GM12878 (cell line): ENCODE data around the gene SOX6. TPM values are rescaled to one million over a fixed set of nuclear protein-coding genes. Genes with fewer than 3 reads are reported as not detected.

Experiments used
- ATAC-seq: fragments of 200-7000 bp; cut with Tn5 transposase; 3 replicates; pipeline ENCODE4 v1.9.1; 2020; ENCODE audit warnings: mild to moderate bottlenecking, moderate library complexity
- BruUV-seq: library from RNA; stranded (reverse); fragments of 400-500 nt; replicated peaks from 2 replicates; lab custom pipeline; 2021; lab: Mats Ljungman, UMichigan
- CTCF ChIA-PET: fragments of 300-600 bp; sonication (Branson Sonifier 250); formaldehyde crosslinking; extraction: SDS; loops from one replicate; lab custom pipeline; 2021; ENCODE audit warnings: inconsistent platforms; lab: Yijun Ruan, JAX
- POLR2A ChIA-PET: fragments of 350-600 bp; formaldehyde crosslinking; extraction: SDS; loops from one replicate; lab custom pipeline; 2021; ENCODE audit warnings: inconsistent platforms; lab: Charles Lee
- RAD21 ChIA-PET: fragments of 300-600 bp; sonication (Branson Sonifier 250); formaldehyde crosslinking; loops from one replicate; lab custom pipeline; 2023; ENCODE audit warnings: antibody characterized with exemption; ENCODE audit not compliant: unreplicated experiment; lab: Charles Lee
- SMC1A ChIA-PET: fragments of 300-600 bp; sonication (Branson Sonifier 250); formaldehyde crosslinking; loops from one replicate; lab custom pipeline; 2023; ENCODE audit not compliant: unreplicated experiment, uncharacterized antibody; lab: Charles Lee
- DNase-seq: peaks from one replicate; pipeline ENCODE4 v3.0.0-alpha.2; 2011; ENCODE audit warnings: low read depth, low spot score
- FAIRE-seq: peaks from 3 replicates; lab custom pipeline; 2011; peaks lifted over from hg19 to GRCh38; lab: Jason Lieb, UNC
- H2AFZ ChIP-seq: 2 replicates; pipeline ENCODE4 v1.6.0; 2011; ENCODE audit warnings: low read depth, low read length, control low read depth; ENCODE audit not compliant: control insufficient read depth
- H3K27ac ChIP-seq: 2 replicates; pipeline ENCODE4 v1.5.1; 2011; ENCODE audit warnings: control low read depth; ENCODE audit not compliant: control insufficient read depth, insufficient read depth
- H3K27me3 ChIP-seq, 2 experiments: replicated peaks in 1 of 2; 2 replicates each; pipeline versions ENCODE4 v1.6.0 to v1.6.1; 2011; ENCODE audit warnings: low read length in 1 of 2; ENCODE audit not compliant: control insufficient read depth in 2 of 2, insufficient read depth in 2 of 2
- H3K36me3 ChIP-seq, 2 experiments: 2 replicates each; pipeline ENCODE4 v1.5.1; 2011; ENCODE audit warnings: low read length in 1 of 2; ENCODE audit not compliant: control insufficient read depth in 2 of 2, insufficient read depth in 2 of 2
- H3K4me1 ChIP-seq: 2 replicates; pipeline ENCODE4 v1.6.1; 2011; ENCODE audit warnings: mild to moderate bottlenecking, low read length, moderate library complexity, mixed read lengths; ENCODE audit not compliant: control insufficient read depth, insufficient read depth
- H3K4me2 ChIP-seq: 2 replicates; pipeline ENCODE4 v1.6.0; 2011; ENCODE audit warnings: control low read depth; ENCODE audit not compliant: control insufficient read depth, insufficient read depth
- H3K4me3 ChIP-seq: fragments of 200-600 bp; sonication (generic); 2 replicates; pipeline ENCODE4 v1.5.1; 2016
- H3K79me2 ChIP-seq: 2 replicates; pipeline ENCODE4 v1.6.0; 2011; ENCODE audit warnings: low read length; ENCODE audit not compliant: control insufficient read depth, insufficient read depth
- H3K9ac ChIP-seq: 2 replicates; pipeline ENCODE4 v1.8.0; 2011; ENCODE audit warnings: low read length, control low read depth, mixed read lengths; ENCODE audit not compliant: control insufficient read depth, insufficient read depth
- H3K9me3 ChIP-seq: replicated peaks from 3 replicates; pipeline ENCODE4 v1.5.1; 2011; ENCODE audit warnings: mild to moderate bottlenecking, low read length; ENCODE audit not compliant: control insufficient read depth, insufficient read depth
- H4K20me1 ChIP-seq: 2 replicates; pipeline ENCODE4 v1.6.0; 2011; ENCODE audit not compliant: control insufficient read depth, insufficient read depth
- ATF7 ChIP-seq: fragments of 450-650 bp; IDR thresholded peaks from 2 replicates; pipeline ENCODE4 v1.6.1; 2016; ENCODE audit warnings: low read depth, mild to moderate bottlenecking
- BCL3 ChIP-seq: IDR thresholded peaks from 2 replicates; pipeline ENCODE4 v1.6.1; 2011; ENCODE audit warnings: borderline replicate concordance, low read depth, mild to moderate bottlenecking, moderate library complexity, low read length; ENCODE audit not compliant: insufficient read depth, poor library complexity, severe bottlenecking
- CHD1 ChIP-seq: IDR thresholded peaks from 2 replicates; pipeline ENCODE4 v1.6.1; 2012; ENCODE audit warnings: low read depth, low read length, improper control_type of control experiment
- EED ChIP-seq: sonication (generic); IDR thresholded peaks from 2 replicates; pipeline ENCODE4 v1.6.1; 2016; ENCODE audit warnings: antibody characterized with exemption, low read depth
- ESRRA ChIP-seq: IDR thresholded peaks from 2 replicates; pipeline ENCODE4 v1.6.1; 2012; ENCODE audit warnings: mild to moderate bottlenecking, low read length, improper control_type of control experiment
- HDGF ChIP-seq: fragments of 450-650 bp; IDR thresholded peaks from 2 replicates; pipeline ENCODE4 v1.6.1; 2016; ENCODE audit warnings: antibody characterized with exemption
- HSF1 ChIP-seq: fragments of 150-350 bp; IDR thresholded peaks from 2 replicates; pipeline ENCODE4 v1.6.1; 2014; ENCODE audit warnings: mild to moderate bottlenecking, low read depth, low read length
- IKZF2 ChIP-seq, 2 experiments: fragments of 450-650 bp; IDR thresholded peaks; 2 replicates each; pipeline ENCODE4 v1.6.1; 2017; ENCODE audit warnings: mild to moderate bottlenecking in 2 of 2, moderate library complexity in 2 of 2
- KAT2A ChIP-seq: conservative IDR thresholded peaks from 2 replicates; pipeline ENCODE4 v1.6.1; 2011; ENCODE audit warnings: low read depth, low read length; ENCODE audit not compliant: control insufficient read depth
- KLF5 ChIP-seq: fragments of 450-650 bp; IDR thresholded peaks from 2 replicates; pipeline ENCODE4 v1.6.1; 2014; ENCODE audit warnings: mild to moderate bottlenecking; ENCODE audit not compliant: partially characterized antibody
- MTA2 ChIP-seq: fragments of 450-650 bp; IDR thresholded peaks from 2 replicates; pipeline ENCODE4 v1.6.1; 2016; ENCODE audit warnings: low read depth, mild to moderate bottlenecking, moderate library complexity
- MXI1 ChIP-seq: fragments of 150-350 bp; IDR thresholded peaks from 2 replicates; pipeline ENCODE4 v1.6.1; 2011; ENCODE audit warnings: low read depth, mild to moderate bottlenecking, inconsistent platforms, low read length, improper control_type of control experiment
- PBX3 ChIP-seq: IDR thresholded peaks from 2 replicates; pipeline ENCODE4 v1.6.1; 2011; ENCODE audit warnings: mild to moderate bottlenecking, low read depth, low read length, moderate library complexity; ENCODE audit not compliant: insufficient replicate concordance
- SIX5 ChIP-seq: IDR thresholded peaks from 2 replicates; pipeline ENCODE4 v1.6.1; 2011; ENCODE audit warnings: mild to moderate bottlenecking, low read depth, low read length, moderate library complexity; ENCODE audit not compliant: severe bottlenecking
- SREBF2 ChIP-seq: IDR thresholded peaks from 2 replicates; pipeline ENCODE4 v1.6.1; 2012; ENCODE audit warnings: mild to moderate bottlenecking, low read length
- STAT3 ChIP-seq: IDR thresholded peaks from 2 replicates; pipeline ENCODE4 v1.6.1; 2011; ENCODE audit warnings: low read depth, low read length, improper control_type of control experiment
- TAF1 ChIP-seq: IDR thresholded peaks from 2 replicates; pipeline ENCODE4 v1.6.1; 2011; ENCODE audit warnings: mild to moderate bottlenecking, low read depth, low read length, borderline replicate concordance
- USF2 ChIP-seq: IDR thresholded peaks from 2 replicates; pipeline ENCODE4 v1.6.1; 2011; ENCODE audit warnings: low read depth, low read length, improper control_type of control experiment, borderline replicate concordance
- ZNF207 ChIP-seq: fragments of 450-650 bp; IDR thresholded peaks from 2 replicates; pipeline ENCODE4 v1.6.1; 2014; ENCODE audit warnings: antibody characterized with exemption, mild to moderate bottlenecking, borderline replicate concordance
- ZNF217 ChIP-seq: fragments of 450-650 bp; IDR thresholded peaks from 2 replicates; pipeline ENCODE4 v1.6.1; 2017; ENCODE audit warnings: antibody characterized with exemption, mild to moderate bottlenecking
- WGBS: methylation state at CpG from one replicate; pipeline ENCODE4 v1.1.6; 2016; ENCODE audit warnings: low lambda C conversion rate; ENCODE audit not compliant: insufficient replicate concordance, insufficient coverage; ENCODE audit errors: missing lambda C conversion rate; 5-methylcytosine and 5-hydroxymethylcytosine counted together
- in situ Hi-C: fragments of 300-500 bp; cut with MboI; formaldehyde crosslinking; loops from 9 replicates; pipeline ENCODE4 v1.14.3; 2018; ENCODE audit warnings: mixed read lengths
- intact Hi-C: fragments of 100-400 bp; cut with micrococcal nuclease; formaldehyde crosslinking; loops from one replicate; pipeline ENCODE4 v1.14.2; 2022; ENCODE audit not compliant: unreplicated experiment
- polyA plus RNA-seq, 11 experiments: library from polyadenylated mRNA; depleted of rRNA in 4 of 11; unstranded in 6 of 11; stranded (reverse) in 5 of 11; fragments of >200 nt; fragmentation: Nextera tagmentation in 4 of 11; fragmentation: Illumina TruSeq in 1 of 11; extraction: Ambion mirVana in 4 of 11; extraction: Trizol in 1 of 11; gene quantifications; 1 replicate in 1 of 11; 2 replicates in 10 of 11; pipeline versions ENCODE4 v1.2.1 to v1.2.3, GENCODE V29; 2011 to 2016; ENCODE audit warnings: inconsistent platforms in 2 of 11, missing spikeins in 2 of 11, low read depth in 1 of 11
- total RNA-seq, 4 experiments: library from RNA; depleted of rRNA in 3 of 4; stranded (reverse); fragments of >200 nt in 3 of 4; fragmentation: Illumina TruSeq in 1 of 4; extraction: Trizol in 1 of 4; gene quantifications; 2 replicates each; pipeline versions ENCODE4 v1.2.1 to v1.2.3, GENCODE V29; 2013 to 2021

Gene SOX6
- total and polyA plus RNA-seq, 10 of the 15 experiments (the other 5 are each of a cell fraction or from before 2014, with no cell fraction given): 0.03 to 0.71 (median 0.29) TPM; not detected in 4

GRCh38 chr11:15940462-15941205 lies 415.7 kb downstream of the SOX6 start:
- Histone ChIP-seq H3K9ac (no peak overlapping the region), H2AFZ (no peak overlapping the region), H3K4me2 (no peak overlapping the region), H3K27ac (no peak overlapping the region), H3K9me3 (no peaks in the 10 kb centered on the region), H3K36me3 (no peaks in the 10 kb centered on the region), H3K79me2 (no peaks in the 10 kb centered on the region), H4K20me1 (no peaks in the 10 kb centered on the region), H3K4me1 (no peaks in the 10 kb centered on the region), H3K4me3 (no peak overlapping the region), H3K27me3 (no peaks in the 10 kb centered on the region)
- RAD21 ChIA-PET: interaction anchor here (1.1 to 2.0 kb wide), 7 partner anchors 35 to 673 kb away, joined by 3 to 17 read pairs (median 5); no protein-coding TSS in a partner anchor
- intact Hi-C loops: loop anchor here (1.0 to 2.0 kb wide), 2 partner anchors 48 to 673 kb away; no protein-coding TSS in a partner anchor
- WGBS: 16% methylated on average over 8 of the region's 8 CpGs
- no peak for FAIRE-seq
- ATAC-seq: peak; percentile 72
- in situ Hi-C loops: no loop called here
- CTCF ChIA-PET: interaction anchor here (0.8 to 2.5 kb wide), 13 partner anchors 9 to 673 kb away, joined by 3 to 30 read pairs (median 4); no protein-coding TSS in a partner anchor
- SMC1A ChIA-PET: interaction anchor here (0.7 to 2.8 kb wide), 10 partner anchors 9 to 674 kb away, joined by 3 to 13 read pairs (median 4); no protein-coding TSS in a partner anchor
- POLR2A ChIA-PET: no interaction called here
- BruUV-seq: no TSS peak
- no peak for DNase-seq
- TF ChIP-seq KLF5 (no peak), MXI1 (no peak), ZNF207 (no peak), HSF1 (no peak), MTA2 (peak; percentile 49; the same call in 1 of the 2 replicates), PBX3 (no peak), BCL3 (no peak), ESRRA (no peak), CHD1 (no peak), STAT3 (no peak), ZNF217 (no peak), KAT2A (no peak), ATF7 (0 out of 2 replicates have a peak, but pooled peaks have one; percentile 25), SIX5 (no peak), SREBF2 (no peak), HDGF (no peak), TAF1 (no peak), USF2 (no peak), IKZF2 (IDR thresholded peaks at IDR 0.05) (peak; percentile 28 to 57; a peak in 1 of 4 replicates), EED (no peak)
